Measurements from ENCODE around the gene MAP3K7. TPM values are rescaled to one million over a fixed set of nuclear protein-coding genes. Genes with fewer than 3 reads are reported as not detected.
A peak's percentile ranks its signal among the peaks of the same experiment; 100 is the strongest.

The MAP3K7 gene
- 35.3 TPM for polyA plus RNA-seq (ENCODE audit: insufficient read length)

DNA sequence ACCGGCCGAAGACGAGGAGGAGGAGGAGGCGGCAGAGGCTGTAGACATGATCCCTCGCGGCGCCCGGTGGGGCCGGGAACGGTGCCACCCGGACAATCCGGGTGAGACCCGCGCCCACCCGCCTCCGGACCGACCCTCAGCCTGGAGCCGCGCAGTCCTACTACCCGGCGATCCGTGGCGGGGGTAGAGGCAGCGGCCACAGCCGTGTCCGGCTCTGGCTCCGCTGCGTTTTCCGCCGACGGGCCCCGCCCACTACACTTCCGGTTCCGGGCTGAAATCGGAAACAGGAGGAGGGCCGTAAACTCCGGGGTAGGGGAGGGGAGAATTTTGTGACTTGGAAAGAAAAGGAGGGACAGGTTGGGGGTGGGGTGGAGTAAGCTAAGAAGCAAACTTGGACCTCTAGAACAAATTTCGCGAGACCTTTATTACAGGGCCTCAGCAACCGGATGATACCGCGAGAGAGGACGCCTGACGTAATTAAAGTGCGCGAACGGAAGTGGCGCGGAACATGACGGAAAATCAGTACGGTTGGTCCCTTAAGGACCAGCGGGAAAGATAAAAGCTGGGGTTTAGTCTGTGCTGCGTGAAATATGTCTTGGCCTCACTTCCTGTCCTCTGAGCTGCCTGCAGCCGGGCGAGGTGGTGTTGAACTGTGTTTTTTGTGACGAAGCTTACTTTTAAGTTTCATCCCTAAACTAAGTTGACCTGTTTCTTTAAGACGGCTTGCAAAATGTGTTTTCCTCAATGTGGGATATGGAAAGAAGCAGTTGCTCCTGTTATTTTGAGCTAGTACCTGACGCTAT, at the start of gene MAP3K7:
TSS of gene MAP3K7 (minus strand) at position 237 of the 803 bp plus-strand sequence. CDS start at position 48, 189 bp downstream.
- peak; percentile 97 for DNase-seq (ENCODE audit: low read depth)

DNA sequence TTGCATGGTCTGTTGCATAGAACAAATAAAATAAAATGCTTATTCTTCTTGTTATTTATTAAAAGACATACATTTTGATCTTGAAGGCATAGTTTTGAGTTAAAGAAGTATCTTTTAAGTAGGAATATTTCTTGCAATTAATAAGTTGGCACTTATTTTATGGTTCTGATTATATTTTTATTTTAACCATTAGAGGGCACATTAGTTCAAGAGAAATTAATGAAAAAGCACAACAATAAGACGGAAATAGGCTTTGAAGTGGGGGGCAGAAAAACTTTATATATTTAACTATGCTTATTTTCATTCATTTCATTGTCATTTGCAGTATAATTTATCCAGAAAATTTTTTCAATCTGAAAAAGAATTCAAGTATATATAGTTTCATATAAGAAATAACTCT, 44.2 kb upstream of the MAP3K7 start:
- DNase-seq (ENCODE audit: low read depth), result no peak

DNA sequence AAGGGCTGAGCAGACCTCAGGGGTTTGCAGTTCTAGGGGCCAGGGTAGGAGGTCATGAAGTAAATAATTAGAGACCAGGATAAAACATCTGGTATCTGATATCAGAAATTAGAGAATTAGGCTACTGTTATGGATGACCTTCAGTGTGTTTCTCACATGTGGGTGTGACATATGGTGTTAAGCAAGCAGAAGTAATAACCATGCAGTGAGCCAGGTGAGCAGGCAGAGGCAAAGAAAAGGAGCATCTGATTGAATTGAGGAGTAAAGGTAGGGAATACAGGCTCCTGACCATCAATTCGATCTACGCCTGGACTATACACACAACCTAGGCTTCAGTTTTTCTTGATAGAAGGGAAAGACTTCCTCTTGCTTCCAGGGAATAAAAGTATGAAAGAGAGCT, 34.7 kb upstream of the MAP3K7 start:
- DNase-seq (ENCODE audit: low read depth), result no peak

DNA sequence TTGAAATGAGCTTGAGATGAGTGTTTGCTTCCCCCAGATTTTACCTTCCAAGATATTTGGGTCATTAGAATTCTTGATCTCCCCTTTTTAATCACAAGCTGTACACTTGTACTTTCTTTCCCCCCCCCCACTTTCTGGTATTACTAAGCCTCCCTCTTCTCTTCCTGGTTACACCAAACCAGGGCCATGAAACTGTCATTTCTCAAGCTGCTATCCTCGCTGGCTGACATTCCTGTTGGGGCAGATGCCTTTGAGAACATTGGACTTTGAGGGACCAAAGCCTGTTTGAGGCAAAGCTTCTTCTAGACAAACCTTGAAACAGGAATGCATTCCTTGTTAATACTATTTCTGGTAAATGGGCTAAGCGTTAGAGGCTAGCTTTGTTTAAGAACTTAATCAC, 32.3 kb upstream of the MAP3K7 start:
- DNase-seq (ENCODE audit: low read depth), result no peak

DNA sequence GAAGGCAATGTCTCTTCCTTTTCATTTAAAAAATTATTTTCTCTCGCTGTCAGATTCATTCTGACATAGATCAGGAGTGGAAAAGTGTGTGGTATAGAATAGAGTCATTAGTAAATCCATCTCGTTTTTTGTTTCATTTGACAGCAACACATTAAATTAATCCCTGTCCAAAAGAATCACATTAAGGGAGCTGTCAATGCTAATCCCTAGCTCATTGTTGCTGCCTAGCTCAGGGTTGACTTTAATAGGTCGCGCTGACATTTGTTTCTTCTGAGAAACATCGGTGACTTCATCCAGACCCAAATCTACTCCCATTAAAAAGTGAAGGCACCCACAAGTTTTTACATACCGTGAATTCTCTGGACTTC, 25.4 kb upstream of the MAP3K7 start:
- DNase-seq (ENCODE audit: low read depth), result no peak

DNA sequence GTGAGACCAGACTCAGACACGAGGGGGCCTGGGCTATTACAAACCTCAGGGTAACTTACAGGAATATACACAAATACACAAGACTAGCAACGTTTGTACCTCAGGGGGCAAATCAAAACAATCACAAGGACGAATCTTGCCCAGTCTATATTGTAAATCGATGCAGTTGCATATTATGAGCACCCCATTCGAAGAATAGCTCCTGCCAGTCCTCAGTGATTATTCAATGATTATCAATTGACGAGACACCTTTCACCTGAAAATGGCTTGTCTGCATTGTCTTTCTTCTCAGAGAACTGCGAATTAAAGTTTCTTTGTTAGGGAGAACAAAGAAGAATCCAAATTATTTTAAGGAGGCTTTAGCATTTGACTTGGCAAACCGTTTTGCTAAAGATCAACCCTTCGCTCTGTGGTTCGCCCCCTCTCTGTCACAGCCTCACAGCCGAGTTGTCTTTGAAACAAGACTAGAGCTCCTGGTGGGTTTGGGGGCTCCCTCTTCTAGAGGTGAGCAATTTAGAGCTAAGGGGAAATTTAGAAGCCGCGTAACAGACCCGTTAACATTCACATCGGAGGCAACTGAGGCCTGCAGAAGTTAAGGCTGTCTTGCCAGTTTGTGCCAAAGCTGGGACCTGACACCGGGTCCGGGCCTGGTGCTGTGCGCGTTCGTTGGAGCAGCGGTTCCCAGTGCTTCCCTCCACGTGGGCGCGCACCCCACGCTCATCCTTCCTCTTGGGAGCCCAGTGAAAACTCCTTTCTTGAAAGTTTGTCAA, 24.9 kb upstream of the MAP3K7 start:
- no peak for DNase-seq (ENCODE audit: low read depth)

DNA sequence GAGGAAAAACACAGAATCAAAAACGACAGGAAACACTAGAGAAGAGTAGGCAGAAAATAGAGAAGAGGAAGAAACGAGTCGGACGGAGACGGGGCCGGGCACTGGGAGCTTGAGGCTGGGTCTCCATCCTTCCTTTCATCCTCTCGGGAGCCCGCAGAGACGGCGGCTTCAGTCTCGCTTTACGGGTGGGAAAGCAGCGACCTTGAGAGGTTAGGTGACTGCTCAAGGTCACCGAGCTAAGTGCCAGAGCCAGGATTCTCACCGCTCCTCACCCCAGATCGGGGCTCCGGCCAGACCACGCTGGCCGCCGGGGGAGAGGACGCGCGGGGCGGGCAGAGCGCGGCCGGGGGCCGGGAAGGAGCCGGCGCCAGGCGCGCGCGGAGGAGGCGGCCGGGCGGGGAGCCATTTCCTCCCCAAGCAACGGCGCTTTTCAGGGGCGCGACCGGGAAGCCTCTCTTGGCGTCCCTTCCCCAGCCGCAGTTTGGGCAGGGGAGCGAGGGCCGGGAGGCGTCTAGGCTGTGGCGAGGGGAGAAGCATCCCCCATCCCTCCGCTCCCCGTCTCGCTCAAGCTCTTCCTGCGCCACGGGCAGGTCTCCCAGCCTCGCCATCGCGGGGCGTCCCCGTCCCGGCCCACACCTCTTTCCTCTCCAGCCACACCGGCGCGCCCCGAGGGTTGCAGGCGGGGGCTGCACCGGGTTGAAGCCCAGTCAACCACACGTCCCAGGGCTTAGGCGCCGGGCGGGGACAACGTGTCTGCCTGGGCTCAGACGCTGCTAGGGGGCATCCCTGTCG, 24.1 kb upstream of the MAP3K7 start:
- DNase-seq (ENCODE audit: low read depth), result no peak

DNA sequence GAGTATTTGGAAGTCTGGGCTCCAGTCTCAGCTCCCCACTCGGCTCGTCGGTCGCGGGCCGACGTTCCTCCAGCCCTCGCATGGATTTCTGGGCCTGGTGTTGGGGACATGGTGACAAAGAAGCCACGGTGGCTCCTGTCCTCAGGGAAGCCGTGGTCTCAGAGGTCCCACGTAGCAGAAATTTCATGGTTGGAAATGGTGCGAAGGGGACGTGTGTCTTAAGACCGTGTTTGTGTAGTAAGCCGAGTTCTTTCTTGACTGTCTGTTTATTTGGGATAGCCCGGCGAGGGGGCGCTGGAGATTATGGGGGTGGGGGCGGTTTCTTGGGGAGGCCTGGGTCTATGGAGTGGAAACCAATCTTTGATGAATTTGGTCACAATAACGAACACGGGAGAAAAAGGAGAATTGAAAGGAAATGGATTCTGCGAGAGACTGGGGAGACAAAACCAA, 23.5 kb upstream of the MAP3K7 start:
- DNase-seq (ENCODE audit: low read depth), result no peak

DNA sequence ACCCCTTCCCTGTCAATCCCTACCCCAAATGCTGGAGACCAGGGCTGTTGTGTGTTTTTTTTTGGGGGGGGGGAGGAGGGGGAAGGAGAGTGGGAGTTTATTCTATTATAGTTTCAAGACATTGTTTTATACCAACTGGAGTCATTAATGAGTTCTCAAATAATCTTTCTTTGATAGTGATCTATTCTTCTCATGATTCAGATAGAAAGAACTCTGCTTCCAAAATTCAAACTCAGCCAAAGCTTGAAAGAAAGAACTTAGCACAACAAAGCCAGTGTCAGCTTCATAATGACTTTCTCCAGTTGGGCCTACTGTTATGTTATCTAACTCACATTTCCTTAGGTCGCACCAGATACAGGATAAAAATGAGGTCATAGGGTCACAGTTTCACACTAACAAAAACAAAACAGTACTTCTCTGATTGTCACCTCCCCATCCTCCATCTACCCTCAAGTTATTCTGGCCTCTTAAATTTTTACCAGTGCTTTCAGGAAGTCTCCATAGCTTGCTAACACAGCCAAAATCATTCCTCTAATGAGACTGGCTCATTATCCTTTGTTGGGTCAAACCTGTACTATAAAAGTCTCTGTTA, 19.0 kb upstream of the MAP3K7 start:
- DNase-seq (ENCODE audit: low read depth), result no peak

DNA sequence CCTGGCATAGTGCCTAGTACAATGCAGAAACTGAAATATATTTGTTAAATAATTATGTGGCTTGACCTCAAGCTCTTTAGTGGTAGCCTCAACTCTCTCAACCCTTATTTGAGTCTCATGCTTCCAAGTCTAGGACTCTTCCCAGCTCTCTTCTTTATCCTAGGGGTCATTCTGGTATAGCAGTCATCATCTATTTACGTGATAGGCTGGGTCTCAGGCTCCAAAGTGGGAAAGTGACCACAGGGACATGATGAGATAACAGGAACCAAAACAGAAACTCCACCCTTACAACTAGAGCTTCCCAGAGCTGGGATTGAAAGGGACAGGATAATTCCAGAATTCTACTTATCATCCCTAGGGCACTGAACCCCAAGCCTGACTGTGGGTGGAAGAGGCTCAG, 17.7 kb upstream of the MAP3K7 start:
- no peak for DNase-seq (ENCODE audit: low read depth)

DNA sequence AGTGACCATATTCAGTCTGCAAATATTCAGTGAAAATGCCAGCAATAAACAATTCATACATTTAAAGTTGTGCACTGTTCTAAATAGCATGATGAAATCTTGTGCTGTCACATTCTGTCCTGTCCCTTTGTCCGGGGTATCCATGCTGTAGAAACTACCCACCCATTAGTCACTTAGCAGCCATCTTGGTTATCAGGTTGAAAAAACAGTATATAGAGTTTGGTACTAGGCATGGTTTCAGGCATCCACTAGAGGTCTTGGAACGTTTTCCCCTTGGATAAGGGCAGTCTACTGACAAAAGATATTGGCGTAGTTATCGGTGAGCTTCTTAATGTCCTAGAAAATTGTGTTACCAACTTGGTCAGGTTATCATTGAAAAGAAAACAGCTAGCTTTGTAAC, 12.3 kb upstream of the MAP3K7 start:
- DNase-seq (ENCODE audit: low read depth), result no peak

DNA sequence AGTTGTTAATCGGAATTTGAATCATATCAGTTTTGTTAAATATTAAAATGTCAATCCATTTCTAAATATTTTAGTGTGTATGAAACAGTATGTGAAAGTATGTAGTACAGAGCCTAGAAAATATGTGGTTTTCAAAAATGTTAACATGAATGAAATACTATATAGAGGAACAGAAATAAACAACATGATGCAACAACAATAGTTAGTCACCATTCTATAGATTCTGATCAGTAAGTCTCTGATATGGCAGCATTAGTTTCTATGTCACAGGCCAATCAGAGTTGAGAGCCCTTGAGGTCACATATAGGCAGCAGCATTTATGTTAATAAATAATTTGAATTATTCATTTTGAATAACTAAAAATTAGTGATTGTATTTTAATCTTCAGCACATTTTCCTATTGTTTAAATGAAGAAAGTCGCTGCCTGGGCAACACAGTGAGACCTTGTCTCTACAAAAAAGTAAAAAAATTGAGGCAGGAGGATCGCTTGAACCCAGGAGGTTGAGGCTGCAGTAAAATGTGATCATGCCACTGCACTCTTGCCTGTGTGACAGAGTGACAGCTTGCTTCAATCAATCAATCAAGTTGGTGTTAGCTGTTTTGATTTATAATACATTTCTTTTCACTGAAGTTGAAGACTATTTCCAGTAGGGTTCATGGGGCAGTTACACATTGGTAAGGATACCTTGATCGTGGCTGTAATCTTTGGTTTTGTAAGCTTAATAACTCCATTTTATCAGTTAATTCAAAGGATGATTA, 11.5 kb upstream of the MAP3K7 start:
- no peak for DNase-seq (ENCODE audit: low read depth)

DNA sequence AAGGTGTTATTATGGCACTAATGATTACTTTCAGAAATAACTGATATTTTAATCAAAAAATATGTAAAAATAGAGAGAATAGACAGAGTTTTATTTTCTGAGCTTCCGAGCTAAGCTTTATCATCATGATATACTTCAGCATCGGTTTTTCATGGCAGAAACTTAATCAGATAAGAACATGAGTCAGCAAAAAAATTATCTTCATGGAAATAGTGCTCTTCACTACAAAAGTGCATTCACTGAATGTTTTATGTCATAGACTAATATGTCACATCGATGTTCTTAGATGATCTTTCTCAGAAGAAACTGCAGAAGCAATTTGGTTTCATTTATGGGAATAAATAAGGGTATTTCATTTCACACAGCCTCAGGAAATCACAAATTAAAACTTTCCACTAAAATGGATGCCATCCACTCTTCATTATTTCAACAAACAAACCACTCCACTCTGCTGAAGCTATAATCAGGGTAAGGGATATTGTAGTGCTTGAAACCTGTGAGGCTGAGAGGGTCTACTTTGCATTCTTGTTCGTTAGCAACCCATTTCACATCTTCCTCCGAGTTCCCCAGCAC, 10.2 kb upstream of the MAP3K7 start:
- no peak for DNase-seq (ENCODE audit: low read depth)

DNA sequence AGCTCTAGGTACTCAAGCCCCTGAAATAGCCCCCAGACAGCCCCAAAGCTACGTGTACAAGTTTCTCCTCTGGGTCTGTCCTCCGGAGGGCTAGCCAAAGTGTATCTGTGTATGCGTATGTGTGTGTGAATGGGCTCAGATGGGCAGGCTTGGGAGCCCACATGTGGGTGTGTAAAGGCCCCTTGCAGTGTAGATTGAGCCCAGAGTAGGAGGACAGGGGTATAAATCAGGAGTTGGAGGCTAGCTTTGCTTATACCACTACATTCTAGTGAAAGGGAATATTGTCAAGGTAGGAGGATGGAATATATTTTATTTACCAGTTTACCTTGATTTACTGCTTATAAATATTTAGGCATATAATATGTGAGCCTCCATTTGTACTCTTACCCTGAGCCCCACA, 9.0 kb upstream of the MAP3K7 start:
- DNase-seq (ENCODE audit: low read depth), result no peak

DNA sequence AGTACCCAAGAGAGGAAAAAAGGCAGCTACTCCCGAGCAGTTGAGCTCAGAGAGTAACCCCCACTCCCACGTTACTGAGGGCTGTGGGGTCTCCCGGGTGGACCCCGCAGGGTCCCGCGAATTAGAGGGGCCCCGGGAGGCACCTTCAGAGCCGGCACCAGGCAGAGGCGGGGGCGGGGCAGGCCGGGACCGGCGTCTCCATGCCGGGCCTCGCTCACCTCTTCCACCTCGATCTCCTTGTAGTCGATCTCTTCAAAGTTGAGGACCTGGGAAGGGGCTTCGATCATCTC, 381 bp downstream of the MAP3K7 start:
- DNase-seq (ENCODE audit: low read depth), result no peak

DNA sequence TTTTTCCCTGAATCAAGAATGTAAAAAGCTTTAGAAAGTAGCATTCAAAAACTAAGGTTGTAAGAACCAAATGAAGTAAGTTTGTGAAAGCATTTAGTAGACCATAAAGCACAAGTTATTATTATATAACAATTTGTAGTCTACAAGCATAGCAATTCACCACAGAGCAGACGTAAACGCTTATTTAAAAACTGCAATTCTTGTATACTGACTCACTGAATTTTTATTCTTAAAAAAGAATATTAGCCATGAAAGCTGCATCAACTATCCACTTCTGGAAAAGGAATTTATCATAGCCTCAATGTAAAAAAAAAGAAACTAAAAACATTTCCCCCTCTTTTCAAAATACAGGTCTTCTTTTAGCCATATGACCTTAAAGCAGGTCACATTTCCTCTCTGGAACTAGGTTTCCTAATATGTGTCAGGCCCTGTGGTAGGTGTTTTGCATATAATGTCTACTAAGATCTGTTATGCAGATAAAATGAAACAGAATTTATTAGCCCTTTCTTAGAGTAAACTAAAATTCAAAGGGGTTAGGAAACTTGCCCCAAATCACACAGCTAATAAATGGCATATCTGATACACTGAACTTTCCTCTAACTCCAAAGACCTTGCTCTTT, 2.1 kb downstream of the MAP3K7 start:
- no peak for DNase-seq (ENCODE audit: low read depth)

DNA sequence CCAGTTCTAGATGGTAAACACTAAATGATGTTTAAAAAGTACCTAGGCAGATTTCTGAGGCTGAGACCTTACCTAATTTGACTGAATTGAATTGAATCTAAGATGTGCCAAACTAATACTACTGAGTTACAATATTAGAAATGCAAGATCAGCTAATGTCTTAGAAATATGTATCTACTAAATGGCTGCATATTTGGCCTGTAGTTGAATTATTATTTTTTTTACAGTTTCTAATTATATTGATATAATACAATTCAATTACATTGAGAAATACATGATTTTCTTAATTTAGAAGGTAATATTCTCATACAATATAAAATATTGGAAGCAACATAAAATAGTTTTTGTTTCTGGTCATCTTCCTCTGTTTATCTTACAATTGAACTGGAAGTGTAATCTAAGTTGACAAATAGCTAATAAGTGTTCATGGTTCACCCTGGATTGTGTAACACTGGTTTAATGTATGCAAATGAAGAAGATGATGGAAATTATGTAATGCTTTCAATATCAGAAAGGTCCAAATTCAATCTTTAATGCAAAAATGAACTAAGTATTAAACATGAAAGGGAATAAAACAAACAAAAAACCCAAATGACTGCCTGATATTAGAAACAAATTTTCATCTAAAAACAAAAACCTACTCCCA, 2.9 kb downstream of the MAP3K7 start:
- DNase-seq (ENCODE audit: low read depth), result no peak

DNA sequence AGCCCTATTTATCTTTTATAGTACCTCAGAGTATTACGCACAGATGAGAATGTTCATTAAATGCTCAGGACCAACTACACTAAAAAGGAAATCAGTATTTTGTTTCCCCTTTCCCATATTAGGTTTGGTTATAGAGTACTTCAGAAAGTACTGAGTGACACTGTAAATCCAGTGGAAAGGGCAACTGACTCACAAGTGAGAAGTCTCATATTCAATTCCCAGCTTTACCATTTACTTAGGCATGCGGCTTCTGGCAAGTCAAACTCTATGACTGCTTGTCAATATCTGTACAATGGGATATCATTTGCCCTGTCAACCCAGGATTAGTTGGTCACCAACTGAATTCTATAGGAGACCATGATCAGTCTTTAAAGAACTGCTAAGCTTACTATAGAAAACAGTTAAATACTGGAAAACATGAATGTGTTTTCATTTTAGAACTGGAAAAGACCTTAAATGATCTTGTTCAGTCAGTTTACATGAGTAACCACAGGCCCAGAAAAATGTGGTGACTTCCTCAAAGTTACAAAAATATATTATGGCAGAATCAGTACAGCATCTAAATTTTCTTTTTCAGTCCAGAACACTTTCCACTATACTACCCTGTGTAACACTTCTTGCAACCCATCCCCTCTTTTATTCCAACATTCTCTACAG, 3.6 kb downstream of the MAP3K7 start:
- DNase-seq (ENCODE audit: low read depth), result no peak

DNA sequence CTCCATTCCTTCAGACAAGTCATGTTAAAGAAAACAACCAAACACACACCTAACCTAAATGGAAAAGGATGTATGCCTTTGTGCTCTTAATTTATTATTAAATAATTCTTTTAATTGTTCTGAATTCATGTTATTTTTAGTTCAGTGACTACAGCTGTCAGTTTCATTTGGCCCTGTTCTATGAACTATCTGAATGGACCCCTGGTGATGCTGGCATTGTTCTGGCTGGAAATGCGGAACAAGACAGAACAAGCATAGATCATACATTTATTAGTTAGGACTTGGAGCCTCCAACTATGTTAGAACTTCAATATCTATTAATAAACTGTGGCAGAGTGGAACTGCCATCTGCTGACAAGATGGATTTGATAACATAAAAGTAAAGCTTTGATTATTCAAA, 5.7 kb downstream of the MAP3K7 start:
- DNase-seq (ENCODE audit: low read depth), result no peak
